Astrocyte (in vitro differentiated cells and primary cell): Measurements from ENCODE around the gene ZFYVE21.

Experiments
- CTCF ChIP-seq: IDR thresholded peaks from 2 replicates; pipeline ENCODE4 v1.5.1; 2011; ENCODE audit warnings: low read depth, mild to moderate bottlenecking, inconsistent platforms, low read length, moderate library complexity; ENCODE audit not compliant: insufficient read depth
- EZH2 ChIP-seq: IDR thresholded peaks from 2 replicates; pipeline ENCODE4 v1.6.1; 2012; ENCODE audit warnings: mild to moderate bottlenecking, low read length, inconsistent platforms; ENCODE audit not compliant: insufficient read depth

DNA sequence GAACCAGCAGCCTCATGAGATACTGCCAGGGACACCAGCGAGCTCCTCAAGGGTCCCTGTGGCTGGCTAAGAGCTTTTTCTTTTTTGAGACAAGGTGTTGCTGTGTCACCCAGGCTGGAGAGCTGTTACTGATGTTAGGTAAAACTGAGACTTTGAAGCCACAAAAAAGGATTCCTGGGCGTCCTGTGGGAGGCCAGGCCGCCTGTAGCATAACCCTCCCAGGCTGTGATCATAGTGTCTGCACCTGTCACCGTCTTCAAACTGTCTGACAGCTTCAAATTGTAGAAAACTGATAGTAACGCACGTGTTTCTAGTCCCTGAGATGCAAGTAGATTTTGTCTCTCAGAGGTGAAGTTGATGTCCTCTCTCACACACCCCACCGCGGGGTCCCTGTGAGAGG is 4.1 kb downstream of the ZFYVE21 start:
- TF ChIP-seq EZH2: no peak
- no peak for TF ChIP-seq CTCF
